Fibroblast of lung (primary cell): ENCODE measurements around the gene SNAI3.

Experiments used
- EZH2 ChIP-seq: IDR thresholded peaks from 2 replicates; pipeline ENCODE4 v1.5.1; 2012; ENCODE audit warnings: low read length, control low read depth, mild to moderate bottlenecking; ENCODE audit errors: missing control alignments
- TF ChIP-seq, protein P1 (sequence below), 2 donors: IDR thresholded peaks in 1 of 2; conservative IDR thresholded peaks in 1 of 2; 1 replicate in 1 of 2; 2 replicates in 1 of 2; pipeline ENCODE4 v1.5.1; 2011 to 2012; ENCODE audit warnings: low read length in 2 of 2, control low read depth in 1 of 2, inconsistent platforms in 1 of 2, low read depth in 1 of 2, mild to moderate bottlenecking in 1 of 2

DNA sequence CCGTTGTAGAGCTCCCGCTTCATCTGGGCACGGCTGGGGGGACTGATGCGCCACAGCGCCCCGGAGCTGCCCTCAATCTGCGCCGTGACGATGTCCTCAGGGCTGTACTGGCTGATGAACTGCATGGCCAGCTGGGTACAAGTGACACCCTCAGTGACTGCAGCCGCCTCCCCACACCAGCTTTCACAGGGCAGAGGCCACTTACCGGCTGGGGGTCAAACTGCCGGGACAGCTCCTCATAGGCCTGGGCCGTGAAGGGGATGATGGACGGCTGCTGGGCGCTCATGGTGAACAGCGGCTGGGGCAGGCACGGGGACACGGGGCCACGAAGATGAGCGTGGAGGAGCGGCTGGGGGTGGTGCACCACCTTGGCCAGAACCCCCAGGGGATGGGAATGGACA, 30.3 kb upstream of the SNAI3 start:
- TF ChIP-seq, protein P1, sequence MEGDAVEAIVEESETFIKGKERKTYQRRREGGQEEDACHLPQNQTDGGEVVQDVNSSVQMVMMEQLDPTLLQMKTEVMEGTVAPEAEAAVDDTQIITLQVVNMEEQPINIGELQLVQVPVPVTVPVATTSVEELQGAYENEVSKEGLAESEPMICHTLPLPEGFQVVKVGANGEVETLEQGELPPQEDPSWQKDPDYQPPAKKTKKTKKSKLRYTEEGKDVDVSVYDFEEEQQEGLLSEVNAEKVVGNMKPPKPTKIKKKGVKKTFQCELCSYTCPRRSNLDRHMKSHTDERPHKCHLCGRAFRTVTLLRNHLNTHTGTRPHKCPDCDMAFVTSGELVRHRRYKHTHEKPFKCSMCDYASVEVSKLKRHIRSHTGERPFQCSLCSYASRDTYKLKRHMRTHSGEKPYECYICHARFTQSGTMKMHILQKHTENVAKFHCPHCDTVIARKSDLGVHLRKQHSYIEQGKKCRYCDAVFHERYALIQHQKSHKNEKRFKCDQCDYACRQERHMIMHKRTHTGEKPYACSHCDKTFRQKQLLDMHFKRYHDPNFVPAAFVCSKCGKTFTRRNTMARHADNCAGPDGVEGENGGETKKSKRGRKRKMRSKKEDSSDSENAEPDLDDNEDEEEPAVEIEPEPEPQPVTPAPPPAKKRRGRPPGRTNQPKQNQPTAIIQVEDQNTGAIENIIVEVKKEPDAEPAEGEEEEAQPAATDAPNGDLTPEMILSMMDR (conservative IDR thresholded peaks at IDR 0.05 in 1 of 2, IDR thresholded peaks at IDR 0.05 in 1 of 2; ENCODE audit: low read depth in 1 of 2, low read length in 2 of 2), result no peak
- no peak for TF ChIP-seq EZH2
